Astrocyte of the hippocampus (primary cell): ENCODE results near the gene ADRA1B.

Source experiments
- DNase-seq: peaks from one replicate; pipeline ENCODE4 v3.0.0; 2011; ENCODE audit warnings: low read depth, low spot score

The ADRA1B gene

DNA sequence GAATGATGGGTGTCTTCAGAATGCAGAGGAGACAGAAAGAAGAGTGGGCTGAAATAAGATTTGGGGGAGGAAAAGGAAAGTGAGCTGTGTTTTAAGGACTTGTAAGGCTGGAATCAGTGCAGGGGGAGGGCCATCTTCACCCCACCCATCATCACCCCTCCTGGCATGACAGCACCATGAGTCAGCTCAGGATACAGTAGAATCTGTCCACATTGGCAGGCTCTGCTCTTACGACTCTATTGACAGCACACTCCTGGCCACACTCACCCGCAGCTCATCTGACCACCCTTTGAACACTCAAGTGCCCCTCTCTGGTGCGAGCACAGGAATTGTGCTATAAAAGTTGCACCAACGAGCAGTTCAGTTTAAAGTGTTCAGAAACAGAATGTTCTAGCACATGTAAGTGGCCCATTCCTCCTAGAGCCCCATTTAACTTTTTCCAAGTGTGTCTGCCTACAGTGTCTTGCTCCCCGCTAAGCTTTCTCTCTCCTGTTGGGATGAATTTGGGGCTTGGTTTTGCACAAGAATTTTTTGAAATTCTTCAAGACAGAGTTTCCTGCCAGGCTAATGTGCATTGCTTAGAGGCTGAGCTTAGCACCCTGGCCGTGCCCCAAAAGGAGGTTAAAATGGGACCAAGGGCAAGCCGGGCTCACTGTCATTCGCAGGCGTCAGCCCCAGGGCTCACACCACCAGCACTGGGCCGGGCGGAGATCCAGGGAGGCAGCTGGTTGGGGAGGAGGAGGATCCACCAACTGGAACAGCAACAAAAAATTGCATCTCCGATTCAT lies 12.0 kb downstream of the ADRA1B start:
- DNase-seq = peak; percentile 72

DNA sequence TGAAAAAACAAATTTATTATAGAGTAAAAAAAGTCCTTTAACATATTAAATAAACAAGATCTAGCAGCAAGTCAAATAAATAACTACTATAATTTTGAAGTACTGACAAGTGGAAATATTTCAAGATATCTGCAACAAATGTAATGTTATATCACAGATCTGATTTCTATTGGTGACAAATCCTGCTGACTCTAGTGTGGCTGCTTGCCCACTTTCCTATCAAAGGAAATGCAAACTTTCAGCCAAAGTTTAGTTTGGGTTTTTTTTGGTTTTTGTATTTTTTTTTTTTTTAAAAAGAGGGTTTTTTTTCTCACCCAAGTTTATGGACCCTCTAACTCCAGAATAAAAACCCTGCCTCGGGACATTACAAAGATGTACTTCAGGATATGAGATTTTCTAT lies 12.9 kb downstream of the ADRA1B start:
- no peak for DNase-seq

DNA sequence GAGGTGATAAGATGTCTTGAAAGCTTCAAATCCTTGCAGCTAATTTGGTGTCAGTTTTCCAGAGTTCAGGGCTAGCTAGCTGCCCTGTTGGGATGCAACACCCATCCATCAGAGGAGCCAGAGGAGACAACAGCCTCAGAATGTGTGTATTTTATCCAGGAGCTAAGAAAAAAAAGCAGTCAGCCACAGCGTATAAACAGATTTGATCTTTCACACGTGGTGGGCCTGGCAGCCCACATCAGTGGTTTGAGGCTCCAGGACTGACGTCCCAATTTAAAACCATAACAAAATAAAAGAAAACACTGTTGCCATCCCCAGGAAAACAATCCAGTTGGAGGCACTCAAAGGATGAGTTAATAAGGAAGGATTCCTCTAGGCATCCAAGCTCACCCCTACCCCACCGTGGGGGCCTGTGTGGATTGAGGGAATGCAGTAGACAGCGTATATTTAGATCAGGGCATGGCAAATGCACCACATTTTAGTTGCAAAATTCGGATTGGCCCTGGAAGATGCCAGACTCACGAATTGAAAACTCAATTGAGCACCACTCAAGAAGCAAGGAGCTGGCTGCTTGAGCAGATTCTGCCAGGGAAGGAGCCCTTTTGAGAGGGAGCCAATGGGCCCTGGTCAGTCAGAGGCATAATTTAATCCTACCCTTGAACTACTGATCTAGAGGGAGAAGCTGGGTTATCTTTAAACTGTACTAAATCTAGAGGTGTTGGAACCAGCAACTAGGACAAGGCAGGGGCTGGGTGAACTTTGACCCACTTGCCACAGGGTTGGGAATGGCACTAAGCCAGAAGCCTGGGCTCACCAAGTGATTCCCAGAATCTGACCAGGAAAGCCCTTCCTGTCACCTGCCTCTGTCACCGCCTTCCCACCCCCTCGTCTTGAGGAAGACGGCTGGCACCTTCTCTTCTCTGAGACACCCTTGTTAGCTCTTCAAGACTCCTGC lies 17.5 kb downstream of the ADRA1B start:
- DNase-seq = peak; percentile 49

DNA sequence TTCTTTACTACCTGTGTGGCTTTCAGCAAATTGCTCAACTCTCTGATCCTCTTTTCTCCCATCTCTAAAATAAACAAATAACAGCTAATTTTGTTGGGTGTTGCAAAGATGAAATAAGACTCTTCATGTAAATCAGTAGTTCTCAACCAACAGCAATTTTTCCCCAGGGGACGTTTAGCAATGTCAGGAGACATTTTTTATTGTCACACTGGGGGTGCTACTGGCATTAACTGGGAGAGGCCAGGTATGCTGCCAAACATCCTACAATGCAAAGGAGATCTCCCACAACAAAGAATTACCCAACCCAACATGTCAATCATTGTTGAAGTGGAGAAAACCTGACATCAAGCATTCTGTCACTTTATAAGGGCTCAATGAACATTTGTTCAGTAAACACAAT lies 19.7 kb downstream of the ADRA1B start:
- no peak for DNase-seq

GRCh38 chr5:159936686-159937329 lies 20.5 kb downstream of the ADRA1B start:
- peak; percentile 61 for DNase-seq

- no peak for DNase-seq
Observed at GRCh38 chr5:159937580-159937979, 21.3 kb downstream of the ADRA1B start.

GRCh38 chr5:159943326-159943725 lies 27.0 kb downstream of the ADRA1B start:
- DNase-seq = no peak

- DNase-seq = no peak
Observed at GRCh38 chr5:159944056-159944600, 27.8 kb downstream of the ADRA1B start.

DNA sequence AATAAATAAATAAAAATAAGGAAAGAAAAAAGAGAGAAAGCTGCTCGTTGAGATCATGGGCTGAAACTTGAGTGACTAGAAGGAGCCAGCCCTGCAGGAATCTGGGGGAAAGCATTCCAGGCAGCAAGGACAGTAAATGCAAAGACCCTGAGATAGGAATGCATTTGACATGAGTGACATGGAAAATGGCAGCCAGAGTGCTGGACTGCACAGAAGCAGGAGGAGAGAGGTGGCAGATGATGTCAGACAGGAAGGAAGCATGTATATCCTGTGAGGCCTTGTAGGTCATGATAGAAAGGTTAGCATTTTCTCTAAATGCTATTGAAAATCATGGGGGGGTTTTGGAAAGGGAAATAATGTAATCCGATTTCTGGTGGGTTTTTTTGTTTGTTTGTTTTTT lies 29.1 kb downstream of the ADRA1B start:
- no peak for DNase-seq

DNA sequence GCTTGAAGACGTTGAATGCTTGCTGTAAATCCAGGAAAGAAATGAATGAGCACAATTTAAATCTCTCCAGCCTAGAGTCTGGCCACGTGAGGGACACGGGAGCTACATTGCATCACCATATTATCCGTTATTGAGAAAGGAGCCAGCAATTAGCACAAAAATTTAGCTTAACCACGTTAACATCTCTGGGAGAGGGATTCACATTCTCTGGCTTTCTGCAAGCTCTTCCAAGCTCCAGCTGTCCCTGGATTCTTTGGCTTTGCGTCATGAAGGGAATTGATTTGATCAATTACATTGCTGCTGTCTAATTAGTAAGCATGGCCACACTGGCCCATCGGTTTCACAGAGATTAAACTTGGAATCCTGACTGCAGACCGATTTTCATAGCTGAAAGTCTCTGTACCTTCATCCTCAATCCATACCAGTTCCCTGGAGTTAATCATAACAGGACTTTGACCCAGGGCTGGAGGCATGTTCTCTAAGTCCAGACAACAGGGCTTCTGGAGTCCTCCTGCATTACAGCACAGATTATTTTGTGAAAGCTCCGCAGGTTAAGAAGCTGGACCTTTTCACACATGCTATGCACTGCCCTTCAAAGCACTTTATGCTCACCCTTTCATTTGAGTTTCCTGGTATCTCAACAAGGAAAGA lies 31.6 kb downstream of the ADRA1B start:
- peak; percentile 52 for DNase-seq

- no peak for DNase-seq
Observed at GRCh38 chr5:159951387-159951786, 35.1 kb downstream of the ADRA1B start.

- no peak for DNase-seq
Observed at GRCh38 chr5:159951834-159952233, 35.6 kb downstream of the ADRA1B start.

GRCh38 chr5:159953609-159954008 lies 37.3 kb downstream of the ADRA1B start:
- no peak for DNase-seq

- no peak for DNase-seq
Observed at GRCh38 chr5:159955056-159955624, 38.9 kb downstream of the ADRA1B start.

- DNase-seq = no peak
Observed at GRCh38 chr5:159956074-159956473, 39.8 kb downstream of the ADRA1B start.

- DNase-seq = no peak
Observed at GRCh38 chr5:159961176-159962160, 45.2 kb downstream of the ADRA1B start.

DNA sequence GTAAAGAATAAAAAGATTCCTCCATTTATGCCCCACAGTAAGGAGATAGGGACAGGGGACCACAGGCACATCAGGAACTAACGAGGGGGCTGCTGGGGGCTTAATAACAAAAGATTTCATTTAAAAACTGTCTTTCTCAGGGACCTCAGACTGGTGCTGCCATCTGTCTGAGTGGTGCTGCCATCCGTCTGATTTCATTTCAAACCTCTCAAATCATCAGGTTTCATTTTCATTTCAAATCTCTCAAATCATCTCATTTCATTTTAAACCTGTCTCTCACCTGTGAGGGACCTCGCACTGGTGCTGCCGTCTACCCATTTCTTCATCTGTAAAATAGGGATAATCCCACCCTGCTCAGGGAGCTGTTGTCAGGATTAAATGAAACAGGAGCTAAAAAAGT lies 45.9 kb downstream of the ADRA1B start:
- DNase-seq = no peak

GRCh38 chr5:159963935-159964334 lies 47.7 kb downstream of the ADRA1B start:
- DNase-seq = no peak

DNA sequence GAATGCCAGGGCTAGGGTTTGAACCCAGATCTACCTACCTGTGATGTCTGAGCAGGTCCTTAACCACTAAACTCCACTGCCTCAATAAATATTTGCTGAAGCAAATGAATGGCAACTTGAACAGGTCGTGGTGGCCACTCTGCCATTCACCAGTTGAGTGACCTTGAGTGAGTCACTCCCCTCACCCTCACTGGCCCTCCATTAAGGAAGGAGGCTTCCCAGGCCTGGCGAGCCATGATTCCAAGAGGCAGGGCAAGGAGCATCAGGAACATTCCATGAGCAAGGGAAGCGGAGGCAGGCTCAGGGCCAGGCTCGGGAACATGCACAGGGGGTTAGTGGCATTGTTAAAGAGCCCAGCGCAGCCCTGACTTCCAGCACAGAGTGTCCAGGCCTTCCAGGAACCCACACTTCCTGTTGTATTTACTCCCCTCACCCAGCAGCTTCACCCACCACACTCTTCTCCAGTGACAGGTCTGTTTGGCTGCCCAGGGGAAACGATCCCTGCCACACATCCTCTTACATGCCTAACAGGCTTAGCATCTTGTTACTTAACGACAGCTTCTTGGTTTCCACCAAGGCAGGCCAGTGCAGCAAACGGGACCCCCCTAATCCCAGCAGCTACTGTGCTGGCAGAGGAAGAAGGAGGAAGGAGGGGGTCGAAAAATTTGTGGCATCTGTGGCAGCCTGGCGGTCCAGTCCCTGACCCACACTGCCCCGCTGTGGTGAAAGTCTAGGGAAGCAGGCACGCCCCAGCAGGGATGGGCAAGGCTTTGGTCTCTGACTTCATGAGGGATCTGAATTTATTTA lies 49.0 kb downstream of the ADRA1B start:
- peak; percentile 85 for DNase-seq
